Breast epithelium (tissue), 4 donors: ENCODE results near the gene GPATCH4. TPM values are rescaled to one million over a fixed set of nuclear protein-coding genes. Genes with fewer than 3 reads are reported as not detected.
A peak's percentile ranks its signal among the peaks of the same experiment; 100 is the strongest.

Experiments used
- DNase-seq, 2 donors: peaks; one replicate each; pipeline ENCODE4 v3.0.0-alpha.2; 2019; ENCODE audit warnings: low spot score in 2 of 2
- H3K27ac ChIP-seq, 2 donors: fragments of 200-600 bp; sonication (generic) in 1 of 2; one replicate each; pipeline ENCODE4 v1.5.1; 2016 to 2019; ENCODE audit warnings: mild to moderate bottlenecking in 1 of 2
- H3K27me3 ChIP-seq, 2 donors: fragments of 200-600 bp; sonication (generic) in 1 of 2; one replicate each; pipeline versions ENCODE4 v1.5.1 to v1.6.0; 2017 to 2019; ENCODE audit warnings: control low read depth in 1 of 2, mild to moderate bottlenecking in 1 of 2
- H3K36me3 ChIP-seq: fragments of 200-600 bp; one replicate; pipeline ENCODE4 v1.5.1; 2019
- H3K4me1 ChIP-seq, 2 donors: fragments of 200-600 bp; sonication (generic); one replicate each; pipeline ENCODE4 v1.5.1; 2016 to 2019; ENCODE audit warnings: control low read depth in 1 of 2
- H3K4me3 ChIP-seq, 3 donors: fragments of 200-600 bp; sonication (generic); 1 replicate in 2 of 3; 2 replicates in 1 of 3; pipeline ENCODE4 v1.5.1; 2016 to 2019; ENCODE audit warnings: mild to moderate bottlenecking in 3 of 3, moderate library complexity in 2 of 3
- H3K9me3 ChIP-seq, 2 donors: fragments of 200-600 bp; sonication (generic) in 1 of 2; one replicate each; pipeline ENCODE4 v1.5.1; 2016 to 2019; ENCODE audit warnings: control low read depth in 1 of 2
- CTCF ChIP-seq, 3 donors: fragments of 450-650 bp; IDR thresholded peaks; one replicate each; pipeline ENCODE4 v1.5.1; 2016 to 2017; ENCODE audit warnings: antibody characterized with exemption in 3 of 3, mild to moderate bottlenecking in 3 of 3, moderate library complexity in 3 of 3
- POLR2A ChIP-seq: fragments of 450-650 bp; IDR thresholded peaks from one replicate; pipeline ENCODE4 v1.6.1; 2016; ENCODE audit warnings: antibody characterized with exemption, mild to moderate bottlenecking, moderate library complexity
- POLR2AphosphoS5 ChIP-seq, 3 donors: sonication (generic); formaldehyde crosslinking; IDR thresholded peaks; one replicate each; pipeline ENCODE4 v1.6.1; 2017; ENCODE audit warnings: antibody characterized with exemption in 3 of 3
- intact Hi-C: fragments of 100-400 bp; cut with DNase I; formaldehyde crosslinking; loops from one replicate; pipeline ENCODE4 v1.15.1; 2023; ENCODE audit warnings: low total_unique reads
- total RNA-seq, 3 donors: library from RNA; depleted of rRNA; stranded (reverse); fragments of >200 nt; gene quantifications; one replicate each; pipeline ENCODE4 v1.1.0, GENCODE V29; 2016

Gene GPATCH4
- total RNA-seq, 3 donors from 2014 or later, result 20.2 to 31.1 (median 23.7) TPM

- no peak for DNase-seq
- TF ChIP-seq CTCF (IDR thresholded peaks at IDR 0.05) (no peak), POLR2A (no peak), POLR2AphosphoS5 (IDR thresholded peaks at IDR 0.05) (no peak)
- intact Hi-C loops, result no loop called here
Observed at GRCh38 chr1:156622581-156623297, 21.5 kb upstream of the GPATCH4 start.

GRCh38 chr1:156619582-156619955, 18.3 kb upstream of the GPATCH4 start:
- Histone ChIP-seq H3K36me3 (no peaks in the 10 kb centered on the region), H3K27ac (no peak overlapping the region), H3K9me3 (no peaks in the 10 kb centered on the region), H3K4me3 (no peak overlapping the region), H3K4me1 (peaks cover 5% of the 10 kb centered on the region in 2 donors), H3K27me3 (peaks cover 5 to 26% of the 10 kb centered on the region in 2 donors)
- intact Hi-C loops, result no loop called here
- TF ChIP-seq POLR2AphosphoS5 (IDR thresholded peaks at IDR 0.05) (no peak), CTCF (IDR thresholded peaks at IDR 0.05) (no peak), POLR2A (no peak)
- no peak for DNase-seq

More at GRCh38 chr1:156622581-156623297, 21.5 kb upstream of the GPATCH4 start:
- Histone ChIP-seq H3K36me3 (no peaks in the 10 kb centered on the region), H3K4me3 (no peak overlapping the region), H3K27me3 (peaks cover 15 to 53% of the 10 kb centered on the region in 2 donors), H3K27ac (no peak overlapping the region), H3K9me3 (no peaks in the 10 kb centered on the region), H3K4me1 (peaks cover 11 to 16% of the 10 kb centered on the region in 2 donors)

GRCh38 chr1:156618853-156619581, 17.7 kb upstream of the GPATCH4 start, which contains the start of gene HAPLN2:
TSS of gene HAPLN2 (plus strand) at chr1:156619415. CDS start at chr1:156623491, 4,076 bp downstream.
- intact Hi-C loops, result no loop called here
- no peak within 1 kb of the TSS for H3K27ac ChIP-seq
- H3K27me3 ChIP-seq, result peaks cover 5 to 21% of the 10 kb centered on the region in 2 donors

GRCh38 chr1:156616463-156616862, 15.2 kb upstream of the GPATCH4 start:
- intact Hi-C loops, result no loop called here
- Histone ChIP-seq H3K9me3 (no peaks in the 10 kb centered on the region), H3K4me1 (no peaks in the 10 kb centered on the region), H3K27ac (peak overlapping the region; percentile 13 to 81), H3K27me3 (peaks cover 0 to 14% of the 10 kb centered on the region in 2 donors), H3K4me3 (peak overlapping the region in 2 of 3 donors; percentile 19 to 43), H3K36me3 (no peaks in the 10 kb centered on the region)
- no peak for TF ChIP-seq POLR2A
- TF ChIP-seq POLR2AphosphoS5 (IDR thresholded peaks at IDR 0.05), result no peak
- TF ChIP-seq CTCF (IDR thresholded peaks at IDR 0.05), result no peak
- no peak for DNase-seq

More at GRCh38 chr1:156618853-156619581, 17.7 kb upstream of the GPATCH4 start, which contains the start of gene HAPLN2:
- Histone ChIP-seq H3K9me3 (no peaks in the 10 kb centered on the region), H3K4me1 (no peaks in the 10 kb centered on the region), H3K4me3 (no peak within 1 kb of the TSS), H3K36me3 (no peaks in the 10 kb centered on the region)
- TF ChIP-seq CTCF (IDR thresholded peaks at IDR 0.05) (peak in 1 of 3 donors; percentile 17), POLR2AphosphoS5 (IDR thresholded peaks at IDR 0.05) (no peak), POLR2A (no peak)
- no peak for DNase-seq

GRCh38 chr1:156615946-156616345, 14.7 kb upstream of the GPATCH4 start:
- Histone ChIP-seq H3K36me3 (no peaks in the 10 kb centered on the region), H3K27ac (peak overlapping the region; percentile 13 to 81), H3K4me3 (peak overlapping the region in 2 of 3 donors; percentile 19 to 43), H3K27me3 (peaks cover 0 to 14% of the 10 kb centered on the region in 2 donors), H3K9me3 (no peaks in the 10 kb centered on the region), H3K4me1 (no peaks in the 10 kb centered on the region)
- intact Hi-C loops, result no loop called here
- no peak for DNase-seq
- TF ChIP-seq CTCF (IDR thresholded peaks at IDR 0.05) (no peak), POLR2A (no peak), POLR2AphosphoS5 (IDR thresholded peaks at IDR 0.05) (no peak)
